Gastroesophageal sphincter (tissue), 3 donors: ENCODE results near the gene TMEM131L.
"Not testable (repeated sequence)": the region's sequence is repeated elsewhere in the genome, so short reads cannot be mapped to it uniquely, and the experiment has no call there.

Experiments used
- EP300 ChIP-seq: sonication (generic); formaldehyde crosslinking; IDR thresholded peaks from one replicate; pipeline ENCODE4 v1.6.1; 2017; ENCODE audit warnings: antibody characterized with exemption, mild to moderate bottlenecking
- POLR2A ChIP-seq, 2 donors: fragments of 450-650 bp; IDR thresholded peaks; one replicate each; pipeline ENCODE4 v1.6.1; 2017; ENCODE audit warnings: antibody characterized with exemption in 2 of 2, mild to moderate bottlenecking in 2 of 2, moderate library complexity in 1 of 2
- POLR2AphosphoS5 ChIP-seq: sonication (generic); formaldehyde crosslinking; IDR thresholded peaks from one replicate; pipeline ENCODE4 v1.6.1; 2017; ENCODE audit warnings: antibody characterized with exemption
- TF ChIP-seq, protein P1 (sequence below), 4 experiments: fragments of 200-600 bp in 2 of 4; fragments of 450-650 bp in 2 of 4; sonication (generic) in 1 of 4; IDR thresholded peaks; one replicate each; pipeline ENCODE4 v1.5.1; 2017 to 2019; ENCODE audit warnings: antibody characterized with exemption in 4 of 4, mild to moderate bottlenecking in 2 of 4, moderate library complexity in 2 of 4

- TF ChIP-seq, protein P1, sequence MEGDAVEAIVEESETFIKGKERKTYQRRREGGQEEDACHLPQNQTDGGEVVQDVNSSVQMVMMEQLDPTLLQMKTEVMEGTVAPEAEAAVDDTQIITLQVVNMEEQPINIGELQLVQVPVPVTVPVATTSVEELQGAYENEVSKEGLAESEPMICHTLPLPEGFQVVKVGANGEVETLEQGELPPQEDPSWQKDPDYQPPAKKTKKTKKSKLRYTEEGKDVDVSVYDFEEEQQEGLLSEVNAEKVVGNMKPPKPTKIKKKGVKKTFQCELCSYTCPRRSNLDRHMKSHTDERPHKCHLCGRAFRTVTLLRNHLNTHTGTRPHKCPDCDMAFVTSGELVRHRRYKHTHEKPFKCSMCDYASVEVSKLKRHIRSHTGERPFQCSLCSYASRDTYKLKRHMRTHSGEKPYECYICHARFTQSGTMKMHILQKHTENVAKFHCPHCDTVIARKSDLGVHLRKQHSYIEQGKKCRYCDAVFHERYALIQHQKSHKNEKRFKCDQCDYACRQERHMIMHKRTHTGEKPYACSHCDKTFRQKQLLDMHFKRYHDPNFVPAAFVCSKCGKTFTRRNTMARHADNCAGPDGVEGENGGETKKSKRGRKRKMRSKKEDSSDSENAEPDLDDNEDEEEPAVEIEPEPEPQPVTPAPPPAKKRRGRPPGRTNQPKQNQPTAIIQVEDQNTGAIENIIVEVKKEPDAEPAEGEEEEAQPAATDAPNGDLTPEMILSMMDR (IDR thresholded peaks at IDR 0.05), result not testable (repeated sequence)
- not testable (repeated sequence) for TF ChIP-seq POLR2AphosphoS5; POLR2A (IDR thresholded peaks at IDR 0.05); EP300
Observed at GRCh38 chr4:153471071-153471697, 5.0 kb downstream of the TMEM131L start.
